Measurements from ENCODE around the gene SELENOF.

Gene SELENOF

GRCh38 chr1:86942042-86942441, 28.1 kb upstream of the SELENOF start:
- H3K27ac ChIP-seq (ENCODE audit: low read depth, low read length): no peak overlapping the region
- H3K9ac ChIP-seq (ENCODE audit: low read depth in 1 of 2, low read length in 2 of 2): no peak overlapping the region
- H3K36me3 ChIP-seq (ENCODE audit: control insufficient read depth in 1 of 2, insufficient read depth in 2 of 2, low read length in 2 of 2): no peaks in the 10 kb centered on the region
- H3K4me3 ChIP-seq (ENCODE audit: low read depth in 1 of 2, low read length in 2 of 2): no peak overlapping the region
- no peaks in the 10 kb centered on the region for H3K4me1 ChIP-seq (ENCODE audit: control insufficient read depth in 1 of 2, insufficient read depth in 2 of 2, low read length in 2 of 2)
- H3K9me3 ChIP-seq (ENCODE audit: control insufficient read depth in 1 of 2, low read length in 2 of 2): no peaks in the 10 kb centered on the region
- H3K27me3 ChIP-seq (ENCODE audit: control insufficient read depth in 1 of 2, insufficient read depth in 2 of 2, low read length in 2 of 2): no peaks in the 10 kb centered on the region

GRCh38 chr1:86940599-86940998, 26.7 kb upstream of the SELENOF start:
- Histone ChIP-seq H3K9me3 (ENCODE audit: control insufficient read depth in 1 of 2, low read length in 2 of 2) (no peaks in the 10 kb centered on the region), H3K4me1 (ENCODE audit: control insufficient read depth in 1 of 2, insufficient read depth in 2 of 2, low read length in 2 of 2) (no peaks in the 10 kb centered on the region), H3K27me3 (ENCODE audit: control insufficient read depth in 1 of 2, insufficient read depth in 2 of 2, low read length in 2 of 2) (no peaks in the 10 kb centered on the region), H3K27ac (ENCODE audit: low read depth, low read length) (no peak overlapping the region), H3K9ac (ENCODE audit: low read depth in 1 of 2, low read length in 2 of 2) (no peak overlapping the region), H3K4me3 (ENCODE audit: low read depth in 1 of 2, low read length in 2 of 2) (no peak overlapping the region), H3K36me3 (ENCODE audit: control insufficient read depth in 1 of 2, insufficient read depth in 2 of 2, low read length in 2 of 2) (no peaks in the 10 kb centered on the region)

- H3K9ac ChIP-seq (ENCODE audit: low read depth in 1 of 2, low read length in 2 of 2): no peak overlapping the region
- no peaks in the 10 kb centered on the region for H3K36me3 ChIP-seq (ENCODE audit: control insufficient read depth in 1 of 2, insufficient read depth in 2 of 2, low read length in 2 of 2)
- H3K27me3 ChIP-seq (ENCODE audit: control insufficient read depth in 1 of 2, insufficient read depth in 2 of 2, low read length in 2 of 2): no peaks in the 10 kb centered on the region
Measured at GRCh38 chr1:86939406-86939805, 25.5 kb upstream of the SELENOF start.

GRCh38 chr1:86938855-86939254, 24.9 kb upstream of the SELENOF start:
- Histone ChIP-seq H3K36me3 (ENCODE audit: control insufficient read depth in 1 of 2, insufficient read depth in 2 of 2, low read length in 2 of 2) (no peaks in the 10 kb centered on the region), H3K27me3 (ENCODE audit: control insufficient read depth in 1 of 2, insufficient read depth in 2 of 2, low read length in 2 of 2) (no peaks in the 10 kb centered on the region), H3K9me3 (ENCODE audit: control insufficient read depth in 1 of 2, low read length in 2 of 2) (no peaks in the 10 kb centered on the region), H3K4me1 (ENCODE audit: control insufficient read depth in 1 of 2, insufficient read depth in 2 of 2, low read length in 2 of 2) (peaks cover 0 to 6% of the 10 kb centered on the region in 2 donors), H3K9ac (ENCODE audit: low read depth in 1 of 2, low read length in 2 of 2) (no peak overlapping the region), H3K4me3 (ENCODE audit: low read depth in 1 of 2, low read length in 2 of 2) (no peak overlapping the region), H3K27ac (ENCODE audit: low read depth, low read length) (no peak overlapping the region)

More at GRCh38 chr1:86939406-86939805, 25.5 kb upstream of the SELENOF start:
- Histone ChIP-seq H3K4me1 (ENCODE audit: control insufficient read depth in 1 of 2, insufficient read depth in 2 of 2, low read length in 2 of 2) (peaks cover 0 to under 1% of the 10 kb centered on the region in 2 donors), H3K9me3 (ENCODE audit: control insufficient read depth in 1 of 2, low read length in 2 of 2) (no peaks in the 10 kb centered on the region), H3K4me3 (ENCODE audit: low read depth in 1 of 2, low read length in 2 of 2) (no peak overlapping the region), H3K27ac (ENCODE audit: low read depth, low read length) (no peak overlapping the region)

- Histone ChIP-seq H3K4me1 (ENCODE audit: control insufficient read depth in 1 of 2, insufficient read depth in 2 of 2, low read length in 2 of 2) (peaks cover 0 to 9% of the 10 kb centered on the region in 2 donors), H3K36me3 (ENCODE audit: control insufficient read depth in 1 of 2, insufficient read depth in 2 of 2, low read length in 2 of 2) (no peaks in the 10 kb centered on the region), H3K9ac (ENCODE audit: low read depth in 1 of 2, low read length in 2 of 2) (no peak overlapping the region), H3K9me3 (ENCODE audit: control insufficient read depth in 1 of 2, low read length in 2 of 2) (no peaks in the 10 kb centered on the region), H3K4me3 (ENCODE audit: low read depth in 1 of 2, low read length in 2 of 2) (no peak overlapping the region), H3K27ac (ENCODE audit: low read depth, low read length) (no peak overlapping the region), H3K27me3 (ENCODE audit: control insufficient read depth in 1 of 2, insufficient read depth in 2 of 2, low read length in 2 of 2) (no peaks in the 10 kb centered on the region)
Measured at GRCh38 chr1:86938450-86938849, 24.5 kb upstream of the SELENOF start.

GRCh38 chr1:86933562-86934377, 19.8 kb upstream of the SELENOF start:
- no peak overlapping the region for H3K4me3 ChIP-seq (ENCODE audit: low read depth in 1 of 2, low read length in 2 of 2)
- H3K4me1 ChIP-seq (ENCODE audit: control insufficient read depth in 1 of 2, insufficient read depth in 2 of 2, low read length in 2 of 2): peaks cover 0 to 11% of the 10 kb centered on the region in 2 donors
- H3K27ac ChIP-seq (ENCODE audit: low read depth, low read length): no peak overlapping the region
- H3K36me3 ChIP-seq (ENCODE audit: control insufficient read depth in 1 of 2, insufficient read depth in 2 of 2, low read length in 2 of 2): no peaks in the 10 kb centered on the region
- no peaks in the 10 kb centered on the region for H3K27me3 ChIP-seq (ENCODE audit: control insufficient read depth in 1 of 2, insufficient read depth in 2 of 2, low read length in 2 of 2)
- H3K9me3 ChIP-seq (ENCODE audit: control insufficient read depth in 1 of 2, low read length in 2 of 2): no peaks in the 10 kb centered on the region
- H3K9ac ChIP-seq (ENCODE audit: low read depth in 1 of 2, low read length in 2 of 2): no peak overlapping the region

GRCh38 chr1:86933051-86933450, 19.1 kb upstream of the SELENOF start:
- Histone ChIP-seq H3K27me3 (ENCODE audit: control insufficient read depth in 1 of 2, insufficient read depth in 2 of 2, low read length in 2 of 2) (no peaks in the 10 kb centered on the region), H3K27ac (ENCODE audit: low read depth, low read length) (no peak overlapping the region), H3K4me3 (ENCODE audit: low read depth in 1 of 2, low read length in 2 of 2) (no peak overlapping the region)

GRCh38 chr1:86928819-86929218, 14.9 kb upstream of the SELENOF start:
- Histone ChIP-seq H3K27me3 (ENCODE audit: control insufficient read depth in 1 of 2, insufficient read depth in 2 of 2, low read length in 2 of 2) (no peaks in the 10 kb centered on the region), H3K27ac (ENCODE audit: low read depth, low read length) (no peak overlapping the region), H3K4me1 (ENCODE audit: control insufficient read depth in 1 of 2, insufficient read depth in 2 of 2, low read length in 2 of 2) (peaks cover 8 to 21% of the 10 kb centered on the region in 2 donors), H3K4me3 (ENCODE audit: low read depth in 1 of 2, low read length in 2 of 2) (no peak overlapping the region), H3K9ac (ENCODE audit: low read depth in 1 of 2, low read length in 2 of 2) (no peak overlapping the region), H3K9me3 (ENCODE audit: control insufficient read depth in 1 of 2, low read length in 2 of 2) (peaks cover 7% of the 10 kb centered on the region in 2 donors), H3K36me3 (ENCODE audit: control insufficient read depth in 1 of 2, insufficient read depth in 2 of 2, low read length in 2 of 2) (no peaks in the 10 kb centered on the region)

More at GRCh38 chr1:86933051-86933450, 19.1 kb upstream of the SELENOF start:
- H3K9me3 ChIP-seq (ENCODE audit: control insufficient read depth in 1 of 2, low read length in 2 of 2): no peaks in the 10 kb centered on the region
- H3K9ac ChIP-seq (ENCODE audit: low read depth in 1 of 2, low read length in 2 of 2): no peak overlapping the region
- H3K36me3 ChIP-seq (ENCODE audit: control insufficient read depth in 1 of 2, insufficient read depth in 2 of 2, low read length in 2 of 2): no peaks in the 10 kb centered on the region
- peaks cover 7 to 14% of the 10 kb centered on the region in 2 donors for H3K4me1 ChIP-seq (ENCODE audit: control insufficient read depth in 1 of 2, insufficient read depth in 2 of 2, low read length in 2 of 2)

- Histone ChIP-seq H3K36me3 (ENCODE audit: control insufficient read depth in 1 of 2, insufficient read depth in 2 of 2, low read length in 2 of 2) (no peaks in the 10 kb centered on the region), H3K4me3 (ENCODE audit: low read depth in 1 of 2, low read length in 2 of 2) (no peak overlapping the region), H3K27ac (ENCODE audit: low read depth, low read length) (no peak overlapping the region), H3K4me1 (ENCODE audit: control insufficient read depth in 1 of 2, insufficient read depth in 2 of 2, low read length in 2 of 2) (peaks cover 8 to 18% of the 10 kb centered on the region in 2 donors), H3K27me3 (ENCODE audit: control insufficient read depth in 1 of 2, insufficient read depth in 2 of 2, low read length in 2 of 2) (no peaks in the 10 kb centered on the region), H3K9ac (ENCODE audit: low read depth in 1 of 2, low read length in 2 of 2) (no peak overlapping the region), H3K9me3 (ENCODE audit: control insufficient read depth in 1 of 2, low read length in 2 of 2) (peaks cover 7 to 13% of the 10 kb centered on the region in 2 donors)
Measured at GRCh38 chr1:86926883-86927282, 13.0 kb upstream of the SELENOF start.

- peaks cover 8 to 18% of the 10 kb centered on the region in 2 donors for H3K4me1 ChIP-seq (ENCODE audit: control insufficient read depth in 1 of 2, insufficient read depth in 2 of 2, low read length in 2 of 2)
- no peaks in the 10 kb centered on the region for H3K27me3 ChIP-seq (ENCODE audit: control insufficient read depth in 1 of 2, insufficient read depth in 2 of 2, low read length in 2 of 2)
- no peaks in the 10 kb centered on the region for H3K36me3 ChIP-seq (ENCODE audit: control insufficient read depth in 1 of 2, insufficient read depth in 2 of 2, low read length in 2 of 2)
- no peak overlapping the region for H3K4me3 ChIP-seq (ENCODE audit: low read depth in 1 of 2, low read length in 2 of 2)
- no peak overlapping the region for H3K9ac ChIP-seq (ENCODE audit: low read depth in 1 of 2, low read length in 2 of 2)
- H3K9me3 ChIP-seq (ENCODE audit: control insufficient read depth in 1 of 2, low read length in 2 of 2): peaks cover 7 to 13% of the 10 kb centered on the region in 2 donors
- H3K27ac ChIP-seq (ENCODE audit: low read depth, low read length): no peak overlapping the region
Measured at GRCh38 chr1:86925742-86926141, 11.8 kb upstream of the SELENOF start.
